GM18951 (cell line): ENCODE data around the gene MIS12.
A peak's percentile ranks its signal among the peaks of the same experiment; 100 is the strongest.

Source experiments
- POLR2A ChIP-seq: IDR thresholded peaks from 4 replicates; pipeline ENCODE4 v1.6.1; 2011; ENCODE audit warnings: mild to moderate bottlenecking; ENCODE audit not compliant: insufficient read length, insufficient read depth; ENCODE audit errors: extremely low read depth
- in situ Hi-C: fragments of 300-500 bp; cut with MboI; formaldehyde crosslinking; loops from one replicate; pipeline ENCODE4 v1.12.0; 2022; ENCODE audit warnings: low sequenced_read_pairs, mixed read lengths, inconsistent platforms; ENCODE audit not compliant: unreplicated experiment

MIS12 gene

DNA sequence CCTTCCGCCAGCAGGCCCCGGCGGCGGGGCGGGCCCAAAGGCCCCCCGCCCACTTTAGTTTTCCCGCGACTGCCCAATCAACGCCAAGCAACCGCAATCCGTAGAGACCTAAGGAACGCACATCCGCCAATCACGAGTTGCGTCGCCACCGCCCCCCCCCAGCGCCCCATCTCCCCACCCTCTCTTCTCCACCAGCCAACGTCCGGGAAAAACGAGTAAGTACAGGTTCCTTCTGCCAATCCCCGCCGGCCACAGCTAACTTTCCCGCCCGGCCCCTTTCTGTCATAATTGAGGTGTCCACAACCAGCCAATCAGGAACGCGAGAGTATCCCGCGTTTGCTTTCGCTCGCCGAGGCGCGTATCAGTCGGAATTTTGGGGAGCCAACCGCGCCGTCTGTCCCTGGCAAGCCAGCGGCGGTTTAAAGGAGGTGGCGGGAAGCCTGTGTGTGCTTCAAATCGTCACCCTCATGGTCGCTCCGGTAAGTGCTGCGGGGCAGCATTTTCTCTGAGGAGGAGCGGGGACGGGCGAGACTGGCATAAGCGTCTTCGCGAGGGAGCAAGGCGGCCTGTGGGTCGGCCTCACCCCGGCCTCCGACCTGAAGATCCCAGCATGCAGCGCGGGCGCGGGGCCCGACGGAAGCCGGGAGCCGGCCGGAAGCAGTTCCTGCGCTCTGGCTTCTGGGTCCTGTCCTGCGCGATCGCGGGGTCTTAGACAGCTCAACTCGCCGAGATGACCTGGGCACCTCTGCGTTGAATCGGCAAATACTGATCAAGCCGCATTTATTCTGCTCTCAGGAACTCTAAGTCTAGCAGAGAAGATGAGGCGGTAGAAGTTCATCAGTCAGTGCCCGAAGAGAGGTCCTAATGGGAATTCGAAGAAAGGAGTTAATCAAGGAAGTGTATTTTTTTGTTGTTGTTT is at the start of gene MIS12:
Gene MIS12 (plus strand): TSS at position 361 of the 919 bp plus-strand sequence. CDS start 2,297 bp downstream, outside the sequence.
- peak; percentile 90 for TF ChIP-seq POLR2A
- in situ Hi-C loops: no loop called here

DNA sequence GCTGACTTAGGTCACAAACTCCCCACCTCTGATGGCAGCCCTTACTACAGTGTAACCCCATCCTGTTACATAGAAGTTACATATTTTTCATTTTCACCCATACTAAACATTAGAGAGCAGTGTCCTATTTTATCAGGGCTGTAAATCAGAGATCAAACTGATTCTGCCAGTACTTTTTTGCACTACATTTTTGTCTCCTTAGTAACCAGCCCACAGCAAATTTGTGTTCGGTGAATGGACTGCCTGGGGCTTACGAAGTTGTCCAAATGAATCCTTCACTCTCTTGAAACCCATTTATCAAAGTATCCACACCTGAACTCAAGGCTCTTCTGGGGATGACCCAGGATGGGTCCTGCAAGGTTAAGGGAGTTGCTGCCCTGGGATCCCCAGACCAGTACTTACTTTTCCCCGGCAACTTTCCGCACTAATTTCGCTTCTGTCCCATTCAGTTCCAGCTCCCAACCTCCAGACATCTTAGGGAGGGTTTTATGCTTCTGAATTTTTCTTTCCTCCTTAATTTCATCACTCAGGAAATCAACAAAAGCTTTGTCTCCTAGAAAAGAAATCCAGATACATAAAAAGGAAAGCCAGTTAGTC is 48.5 kb upstream of the MIS12 start:
- in situ Hi-C loops: loop anchor here (10.0 kb wide), 1 partner anchor 193 kb away; no protein-coding TSS in a partner anchor
- no peak for TF ChIP-seq POLR2A

GRCh38 chr17:5438716-5439445 is 47.5 kb upstream of the MIS12 start, which contains the start of gene C1QBP:
Gene C1QBP, minus strand, starts transcription at chr17:5439155. Its CDS starts 82 bp downstream, at chr17:5439073.
- in situ Hi-C loops: loop anchor here (10.0 kb wide), 1 partner anchor 194 kb away; no protein-coding TSS in a partner anchor
- TF ChIP-seq POLR2A: peak; percentile 89

DNA sequence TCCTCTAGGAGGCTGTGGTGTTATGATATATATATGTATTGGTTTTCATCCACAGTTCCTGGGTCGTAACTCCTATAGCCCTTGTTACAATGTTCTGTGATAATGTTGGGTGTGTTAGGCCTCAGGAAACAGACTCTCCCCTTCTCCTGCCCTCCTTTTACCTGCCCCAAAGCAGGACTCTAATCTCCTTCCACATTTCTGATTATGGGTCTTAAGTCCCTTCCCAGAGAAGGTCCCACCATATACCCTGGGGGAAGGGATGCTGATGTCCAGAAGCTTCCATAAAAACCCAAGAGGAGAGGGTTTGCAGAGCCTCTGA is 47.0 kb upstream of the MIS12 start:
- TF ChIP-seq POLR2A: no peak
- in situ Hi-C loops: loop anchor here (10.0 kb wide), 1 partner anchor 195 kb away; no protein-coding TSS in a partner anchor

- in situ Hi-C loops: no loop called here
- no peak for TF ChIP-seq POLR2A
Measured at GRCh38 chr17:5443728-5444127, 42.6 kb upstream of the MIS12 start.

- in situ Hi-C loops: no loop called here
- no peak for TF ChIP-seq POLR2A
Measured at GRCh38 chr17:5444209-5444608, 42.2 kb upstream of the MIS12 start.

- in situ Hi-C loops: no loop called here
- no peak for TF ChIP-seq POLR2A
Measured at GRCh38 chr17:5446786-5447185, 39.6 kb upstream of the MIS12 start.

- no peak for TF ChIP-seq POLR2A
- in situ Hi-C loops: no loop called here
Measured at GRCh38 chr17:5464717-5465507, 21.5 kb upstream of the MIS12 start.

DNA sequence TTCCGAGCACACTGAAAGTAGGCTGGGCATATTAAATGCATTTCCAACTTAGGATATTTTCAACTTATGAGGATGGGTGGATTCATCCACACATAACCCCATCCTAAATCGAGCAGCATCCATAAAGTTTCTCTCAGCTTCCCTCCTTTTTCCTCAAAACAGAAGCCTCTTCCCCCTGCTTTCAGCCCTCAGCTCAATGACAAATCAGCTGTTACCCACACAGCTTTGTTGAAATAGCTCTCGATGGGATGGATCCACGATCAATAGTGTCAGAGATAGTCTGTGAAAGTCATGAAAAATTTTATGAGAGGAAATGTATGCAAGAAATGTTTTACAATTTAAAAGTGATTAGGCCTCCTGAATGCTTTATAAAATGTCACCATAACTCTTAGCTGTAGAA is 20.1 kb upstream of the MIS12 start:
- TF ChIP-seq POLR2A: no peak
- in situ Hi-C loops: no loop called here

GRCh38 chr17:5467416-5467815 is 18.9 kb upstream of the MIS12 start:
- in situ Hi-C loops: no loop called here
- no peak for TF ChIP-seq POLR2A

DNA sequence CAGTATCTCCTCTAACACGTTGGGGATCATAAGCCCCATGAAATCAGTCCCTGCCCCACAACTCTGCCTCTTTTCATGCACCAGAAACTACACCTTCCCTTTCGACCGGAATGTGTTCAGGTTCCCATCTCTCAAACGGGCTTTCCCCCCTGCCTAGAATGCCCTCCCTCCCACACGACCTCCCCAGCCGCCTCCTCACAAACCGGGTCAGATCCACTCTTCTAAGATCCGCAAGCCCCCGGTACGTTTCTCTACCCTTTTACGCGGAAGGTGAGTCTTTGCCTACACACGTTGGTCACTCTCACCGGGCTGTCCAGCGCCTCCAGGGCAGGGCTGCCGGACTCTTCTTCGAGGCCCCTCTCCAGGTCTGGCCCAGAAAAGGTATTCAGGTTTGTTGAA is 18.3 kb upstream of the MIS12 start:
- no peak for TF ChIP-seq POLR2A
- in situ Hi-C loops: no loop called here

- TF ChIP-seq POLR2A: no peak
- in situ Hi-C loops: no loop called here
Measured at GRCh38 chr17:5472511-5472910, 13.9 kb upstream of the MIS12 start.

GRCh38 chr17:5473906-5474305 is 12.5 kb upstream of the MIS12 start:
- in situ Hi-C loops: no loop called here
- no peak for TF ChIP-seq POLR2A

DNA sequence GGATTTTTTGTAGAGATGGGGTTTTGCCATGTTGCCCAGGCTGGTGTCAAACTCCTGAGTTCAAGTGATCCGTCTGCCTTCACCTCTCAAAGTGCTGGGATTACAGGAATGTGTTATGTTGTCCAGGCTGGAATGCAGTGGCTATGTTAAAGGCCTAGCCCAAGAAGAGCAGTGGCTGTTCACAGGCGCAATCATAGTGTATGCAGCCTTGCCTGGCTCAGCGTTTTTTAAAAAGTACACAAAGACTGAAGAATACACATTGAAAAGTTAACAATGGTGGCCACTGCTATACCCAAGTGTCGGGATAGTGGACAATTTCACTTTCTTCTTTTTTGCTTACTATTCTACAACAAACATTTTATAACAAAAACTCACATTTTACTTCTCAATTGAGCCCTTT is 7.4 kb upstream of the MIS12 start:
- TF ChIP-seq POLR2A: no peak
- in situ Hi-C loops: no loop called here
